IPS-18a (cell line): ENCODE results near the gene SLC22A2.

Experiments used
- H3K27ac ChIP-seq: one replicate; pipeline ENCODE4 v1.5.1; 2013; ENCODE audit warnings: low read length
- H3K27me3 ChIP-seq: one replicate; pipeline ENCODE4 v1.6.1; 2013; ENCODE audit warnings: mild to moderate bottlenecking, low read length; ENCODE audit not compliant: control insufficient read depth, insufficient read depth
- H3K36me3 ChIP-seq: one replicate; pipeline ENCODE4 v1.6.1; 2013; ENCODE audit warnings: low read depth, low read length; ENCODE audit not compliant: control insufficient read depth
- H3K4me1 ChIP-seq: one replicate; pipeline ENCODE4 v1.6.1; 2013; ENCODE audit warnings: low read depth, low read length; ENCODE audit not compliant: control insufficient read depth
- H3K4me3 ChIP-seq: one replicate; pipeline ENCODE4 v1.5.1; 2013; ENCODE audit warnings: low read length
- H3K9ac ChIP-seq: one replicate; pipeline ENCODE4 v1.6.1; 2013; ENCODE audit warnings: mild to moderate bottlenecking, low read length, moderate library complexity
- H3K9me3 ChIP-seq: one replicate; pipeline ENCODE4 v1.6.1; 2013; ENCODE audit warnings: low read depth, low read length; ENCODE audit not compliant: control insufficient read depth

Gene SLC22A2

DNA sequence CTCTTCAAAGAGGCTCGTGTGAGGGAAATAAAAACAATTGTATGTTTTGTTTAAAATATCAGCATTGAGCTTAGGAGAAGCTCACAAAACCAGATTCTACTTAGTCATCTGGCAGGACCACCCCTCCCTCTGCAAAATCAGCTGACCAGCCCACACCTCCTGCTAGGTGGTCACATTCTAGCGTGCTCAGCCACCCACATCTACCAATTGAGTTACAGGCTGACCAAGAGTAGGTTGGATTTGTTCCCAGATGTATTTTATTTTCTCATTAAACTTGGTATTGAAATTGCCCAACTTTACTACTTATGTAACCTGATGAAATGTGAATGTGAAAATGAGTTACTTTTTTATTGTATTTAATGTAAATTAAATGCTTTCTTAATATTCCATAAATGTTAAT, 56.2 kb downstream of the SLC22A2 start:
- H3K4me3 ChIP-seq = no peak overlapping the region
- H3K27ac ChIP-seq = no peak overlapping the region
- no peaks in the 10 kb centered on the region for H3K27me3 ChIP-seq

DNA sequence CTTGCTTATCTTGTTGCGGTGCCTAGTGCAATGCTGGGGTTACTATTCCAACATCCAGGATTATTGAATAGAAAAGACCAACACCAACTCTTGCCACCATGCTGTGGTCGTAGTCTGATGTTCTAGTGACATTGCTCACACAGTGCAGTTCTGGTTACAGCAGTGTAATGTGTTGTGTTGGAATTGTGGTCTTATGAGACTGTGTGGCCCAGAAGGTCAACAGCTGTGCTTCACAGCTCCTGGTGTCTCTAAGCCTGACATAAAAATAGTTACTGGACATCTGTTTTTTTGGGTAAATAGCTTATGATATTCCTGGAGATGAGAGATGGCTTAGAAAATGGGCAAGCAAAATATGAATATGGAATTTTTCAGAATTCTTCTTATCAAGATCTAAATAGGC, 57.6 kb downstream of the SLC22A2 start:
- no peaks in the 10 kb centered on the region for H3K36me3 ChIP-seq
- H3K9me3 ChIP-seq = no peaks in the 10 kb centered on the region
- H3K4me1 ChIP-seq = no peaks in the 10 kb centered on the region
- H3K27me3 ChIP-seq = no peaks in the 10 kb centered on the region
- H3K27ac ChIP-seq = no peak overlapping the region
- no peak overlapping the region for H3K4me3 ChIP-seq
- H3K9ac ChIP-seq = no peak overlapping the region

More for the DNA sequence above, 56.2 kb downstream of the SLC22A2 start:
- no peaks in the 10 kb centered on the region for H3K36me3 ChIP-seq
- H3K9ac ChIP-seq = no peak overlapping the region
- no peaks in the 10 kb centered on the region for H3K4me1 ChIP-seq
- H3K9me3 ChIP-seq = peaks cover 3% of the 10 kb centered on the region

DNA sequence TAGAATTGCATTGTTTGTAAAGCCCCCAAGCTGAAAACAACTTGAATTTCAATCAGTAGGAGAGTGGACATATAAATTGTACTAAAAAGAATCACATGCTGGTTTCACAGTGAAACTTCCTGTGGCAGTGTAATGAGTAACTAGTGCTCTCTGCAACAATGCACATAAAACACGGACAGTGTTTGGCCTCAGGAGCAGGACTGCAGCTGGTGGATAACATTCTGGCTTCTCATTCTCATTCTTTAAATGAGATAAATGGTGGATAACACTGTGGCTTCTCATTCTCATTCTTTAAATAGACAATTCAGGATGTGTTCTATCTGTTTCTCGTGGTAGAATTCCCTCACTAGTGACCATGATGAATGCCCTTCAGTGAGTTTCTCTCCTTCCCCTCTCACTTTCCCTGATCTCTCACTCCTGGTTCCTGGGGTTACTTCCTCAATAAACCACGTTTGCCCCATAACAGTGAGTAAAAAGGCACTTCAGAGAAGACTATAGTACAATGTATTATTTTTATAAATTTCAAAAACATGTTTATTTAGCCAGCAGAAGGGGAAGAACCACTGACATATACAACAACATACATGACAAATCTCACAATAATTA, 59.9 kb downstream of the SLC22A2 start:
- Histone ChIP-seq H3K9me3 (peaks cover 11% of the 10 kb centered on the region), H3K4me3 (no peak overlapping the region), H3K36me3 (no peaks in the 10 kb centered on the region), H3K4me1 (no peaks in the 10 kb centered on the region), H3K27ac (no peak overlapping the region), H3K9ac (no peak overlapping the region), H3K27me3 (no peaks in the 10 kb centered on the region)

DNA sequence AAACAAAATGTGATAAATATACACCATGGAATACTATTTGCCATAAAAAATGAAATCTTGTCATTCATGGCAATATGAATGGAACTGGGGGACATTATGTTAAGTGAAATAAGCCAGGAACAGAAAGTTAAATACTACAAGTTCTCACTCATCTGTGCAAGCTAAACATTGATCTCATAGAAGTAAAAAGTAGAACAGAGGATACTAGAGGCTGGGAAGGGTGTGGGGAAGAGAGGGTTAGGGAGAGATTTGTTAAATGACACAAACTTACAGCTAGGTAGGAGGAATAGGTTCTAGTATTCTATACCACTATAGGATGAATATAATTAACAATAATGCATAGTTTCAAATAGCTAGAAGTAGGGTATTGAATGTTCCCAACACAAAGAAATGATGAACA, 61.0 kb downstream of the SLC22A2 start:
- Histone ChIP-seq H3K36me3 (no peaks in the 10 kb centered on the region), H3K4me1 (no peaks in the 10 kb centered on the region), H3K27me3 (no peaks in the 10 kb centered on the region), H3K9ac (no peak overlapping the region), H3K4me3 (no peak overlapping the region), H3K9me3 (peaks cover 19% of the 10 kb centered on the region), H3K27ac (no peak overlapping the region)

DNA sequence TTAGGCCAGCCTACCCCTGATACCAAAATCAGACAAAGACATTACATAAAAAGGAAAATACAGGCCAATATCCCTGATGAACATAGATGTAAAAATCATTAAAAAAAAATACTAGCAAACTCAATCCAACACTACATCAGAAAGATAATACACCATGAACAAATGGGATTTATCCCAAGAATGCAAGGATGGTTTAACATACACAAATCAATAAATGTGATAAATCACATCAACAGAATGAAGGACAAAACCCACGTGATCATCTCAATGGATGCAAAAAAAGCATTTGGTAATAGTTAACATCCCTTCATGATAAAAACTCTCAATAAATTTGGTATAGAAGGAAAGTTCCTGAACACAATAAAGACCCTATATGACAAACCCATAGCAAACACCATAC, 63.8 kb downstream of the SLC22A2 start:
- no peaks in the 10 kb centered on the region for H3K27me3 ChIP-seq
- no peaks in the 10 kb centered on the region for H3K4me1 ChIP-seq
- H3K9me3 ChIP-seq = peaks cover 19% of the 10 kb centered on the region
- no peaks in the 10 kb centered on the region for H3K36me3 ChIP-seq
- no peak overlapping the region for H3K4me3 ChIP-seq
- no peak overlapping the region for H3K27ac ChIP-seq
- no peak overlapping the region for H3K9ac ChIP-seq

DNA sequence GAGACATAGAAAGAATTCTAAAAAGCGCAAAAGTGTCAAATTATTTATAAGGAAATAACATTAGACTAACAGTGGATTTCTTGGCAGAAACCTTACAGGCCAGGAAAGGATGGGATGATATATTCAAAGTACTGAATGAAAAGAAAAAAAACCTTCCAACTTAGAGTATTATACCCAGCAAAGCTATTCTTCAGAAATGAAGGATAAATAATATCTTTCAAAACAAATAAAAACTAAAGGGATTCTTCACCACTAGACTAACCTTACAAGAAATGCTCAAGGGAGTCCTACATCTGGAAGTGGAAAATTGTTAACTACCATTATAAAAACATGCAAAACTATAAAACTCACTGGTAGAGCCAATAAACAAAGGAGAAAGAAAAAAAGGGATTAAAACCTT, 65.8 kb downstream of the SLC22A2 start:
- Histone ChIP-seq H3K9me3 (peaks cover 19% of the 10 kb centered on the region), H3K4me3 (no peak overlapping the region), H3K36me3 (no peaks in the 10 kb centered on the region), H3K27me3 (no peaks in the 10 kb centered on the region), H3K27ac (no peak overlapping the region), H3K9ac (no peak overlapping the region), H3K4me1 (no peaks in the 10 kb centered on the region)

DNA sequence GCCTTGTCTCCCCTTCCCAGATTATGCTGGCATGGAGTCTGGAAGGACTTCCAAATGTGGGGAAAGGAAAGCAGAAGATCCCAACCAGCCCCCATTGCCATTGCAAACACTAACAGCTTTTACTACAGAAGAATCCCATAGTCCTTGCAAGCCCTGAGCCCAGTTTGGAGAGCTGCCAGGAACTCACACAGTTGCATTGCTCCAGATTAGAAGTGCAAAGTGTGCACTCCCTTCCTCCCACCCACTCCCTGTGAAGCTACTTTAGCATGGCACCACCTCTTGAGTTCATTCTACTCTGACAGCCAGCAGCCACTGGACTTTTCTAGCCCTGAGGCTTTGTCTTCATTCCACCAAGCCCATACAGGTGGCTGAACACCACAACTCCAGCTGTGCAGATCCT, 67.6 kb downstream of the SLC22A2 start:
- Histone ChIP-seq H3K9me3 (peaks cover 19% of the 10 kb centered on the region), H3K9ac (no peak overlapping the region), H3K36me3 (no peaks in the 10 kb centered on the region), H3K27me3 (no peaks in the 10 kb centered on the region), H3K27ac (no peak overlapping the region), H3K4me1 (no peaks in the 10 kb centered on the region), H3K4me3 (no peak overlapping the region)

DNA sequence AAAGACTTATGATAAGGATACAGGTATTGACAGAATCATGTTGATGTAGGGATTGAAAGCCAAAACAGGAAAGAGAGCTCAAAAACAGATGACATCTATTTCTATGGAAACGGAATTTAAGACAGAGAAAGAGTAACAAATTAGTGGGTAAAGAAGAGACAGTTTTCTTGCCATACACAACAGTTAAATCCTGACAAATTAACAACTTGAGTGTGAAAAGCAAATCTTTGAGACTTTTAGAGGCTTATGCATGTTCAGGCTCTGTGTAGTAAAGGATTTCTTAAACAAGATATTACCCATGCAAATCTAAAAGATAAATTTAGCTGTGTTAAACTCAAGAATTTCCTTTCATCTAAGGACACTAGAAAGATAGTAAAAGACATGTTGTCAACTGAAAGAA, 68.5 kb downstream of the SLC22A2 start:
- Histone ChIP-seq H3K36me3 (no peaks in the 10 kb centered on the region), H3K27me3 (no peaks in the 10 kb centered on the region), H3K9ac (no peak overlapping the region), H3K27ac (no peak overlapping the region), H3K4me3 (no peak overlapping the region), H3K9me3 (peaks cover 19% of the 10 kb centered on the region), H3K4me1 (no peaks in the 10 kb centered on the region)

DNA sequence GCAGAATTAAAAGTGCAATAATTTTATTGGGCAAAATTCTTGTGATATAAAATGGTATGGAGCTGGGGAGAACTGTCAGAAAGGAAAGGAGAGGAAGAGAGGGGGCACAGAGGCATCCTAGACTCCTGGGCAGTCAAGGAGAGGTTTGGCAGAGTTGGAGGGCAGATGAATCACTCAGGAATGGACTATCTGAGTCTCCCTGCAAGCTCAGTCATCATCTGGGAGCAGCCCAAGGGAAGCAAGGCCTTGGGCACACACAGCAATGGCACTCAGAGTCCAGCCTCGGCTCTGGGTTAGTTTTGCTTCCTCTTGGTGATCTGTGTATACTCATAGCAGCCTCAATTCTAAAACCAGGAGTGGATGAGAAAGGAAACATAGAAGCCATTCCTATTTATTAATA, 69.8 kb downstream of the SLC22A2 start:
- Histone ChIP-seq H3K9ac (no peak overlapping the region), H3K4me1 (no peaks in the 10 kb centered on the region), H3K27ac (no peak overlapping the region), H3K27me3 (no peaks in the 10 kb centered on the region), H3K36me3 (no peaks in the 10 kb centered on the region), H3K9me3 (peaks cover 8% of the 10 kb centered on the region), H3K4me3 (no peak overlapping the region)

DNA sequence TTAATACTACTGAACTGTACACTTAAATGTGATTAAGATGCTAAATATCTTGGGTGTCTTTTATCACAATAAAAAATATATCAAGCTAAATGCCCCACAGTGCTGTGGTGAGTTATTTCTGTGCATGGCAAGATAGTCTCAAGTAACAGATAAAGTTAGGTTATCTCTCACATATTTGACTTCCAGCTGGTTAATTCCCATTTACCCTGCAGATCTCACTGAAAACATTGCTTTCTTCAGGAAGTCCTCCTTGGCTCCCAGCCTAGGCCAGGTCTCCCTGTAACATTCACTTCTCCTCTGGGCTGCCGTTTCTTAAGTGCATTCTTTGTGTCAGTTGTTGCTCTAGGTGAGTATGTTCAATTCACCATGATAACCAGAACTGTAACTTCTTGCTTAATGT, 77.9 kb downstream of the SLC22A2 start:
- Histone ChIP-seq H3K4me1 (peaks cover 7% of the 10 kb centered on the region), H3K36me3 (no peaks in the 10 kb centered on the region), H3K27ac (no peak overlapping the region), H3K4me3 (no peak overlapping the region), H3K27me3 (no peaks in the 10 kb centered on the region), H3K9ac (no peak overlapping the region), H3K9me3 (no peaks in the 10 kb centered on the region)

DNA sequence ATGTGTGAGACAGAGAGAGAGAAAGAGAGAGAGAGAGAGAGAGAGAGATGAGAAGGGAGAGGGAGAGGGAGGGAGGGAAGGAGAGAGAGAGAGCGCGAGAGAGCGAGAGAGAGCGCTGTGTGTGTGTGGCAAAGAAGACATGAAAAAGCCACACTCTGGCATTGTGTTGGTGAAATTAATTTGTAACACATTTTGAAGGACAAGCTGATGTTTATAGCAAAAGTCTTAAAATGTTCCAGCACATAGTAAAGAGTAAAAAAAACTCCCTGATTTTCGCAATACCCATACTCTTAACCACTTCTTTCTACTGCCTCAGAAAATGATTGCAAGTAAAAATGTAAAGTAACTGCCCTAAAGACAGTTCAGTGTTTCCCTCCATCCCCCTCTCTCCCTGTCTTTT, 80.3 kb downstream of the SLC22A2 start:
- H3K9me3 ChIP-seq = no peaks in the 10 kb centered on the region
- H3K27me3 ChIP-seq = no peaks in the 10 kb centered on the region
- no peak overlapping the region for H3K27ac ChIP-seq

DNA sequence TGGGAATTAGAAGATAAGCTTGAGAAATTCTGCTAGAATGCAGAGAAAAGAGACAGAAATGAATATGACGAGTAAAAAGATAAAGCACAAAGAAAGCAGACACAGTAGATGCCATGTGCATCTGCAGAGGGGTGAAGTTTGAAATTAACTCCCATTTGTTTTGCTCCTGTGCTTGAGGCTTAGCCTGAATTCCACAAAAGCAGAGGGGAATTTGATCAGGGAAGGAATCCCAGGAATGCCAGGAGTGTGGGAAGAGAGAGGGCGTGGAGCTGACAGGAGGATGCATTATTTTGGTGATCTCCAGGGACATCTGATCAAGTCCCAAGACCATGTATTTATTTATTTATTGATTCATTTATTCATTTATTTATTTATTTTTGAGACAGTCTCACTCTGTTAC, 81.4 kb downstream of the SLC22A2 start:
- H3K27me3 ChIP-seq = no peaks in the 10 kb centered on the region
- peaks cover 20% of the 10 kb centered on the region for H3K4me1 ChIP-seq
- no peak overlapping the region for H3K4me3 ChIP-seq
- H3K9me3 ChIP-seq = no peaks in the 10 kb centered on the region
- no peaks in the 10 kb centered on the region for H3K36me3 ChIP-seq
- H3K9ac ChIP-seq = no peak overlapping the region
- H3K27ac ChIP-seq = no peak overlapping the region

More for the DNA sequence above, 80.3 kb downstream of the SLC22A2 start:
- H3K36me3 ChIP-seq = no peaks in the 10 kb centered on the region
- H3K9ac ChIP-seq = no peak overlapping the region
- peaks cover 20% of the 10 kb centered on the region for H3K4me1 ChIP-seq
- no peak overlapping the region for H3K4me3 ChIP-seq
